ENCODE data around the gene CFAP61.

- TF ChIP-seq CTCF (IDR thresholded peaks at IDR 0.05) (no peak), POLR2AphosphoS5 (IDR thresholded peaks at IDR 0.05) (no peak), POLR2A (IDR thresholded peaks at IDR 0.05) (no peak), EP300 (IDR thresholded peaks at IDR 0.05) (no peak)
Observed at GRCh38 chr20:20203784-20204183, 151.5 kb downstream of the CFAP61 start.
